WTC11 (cell line): ENCODE results near the gene RPN1. TPM values are rescaled to one million over a fixed set of nuclear protein-coding genes. Genes with fewer than 3 reads are reported as not detected.

ENCODE experiments used
- ATAC-seq: fragments of 200-7000 bp; cut with Tn5 transposase; 2 replicates; pipeline ENCODE4 v1.10.0; 2021; ENCODE audit warnings: mild to moderate bottlenecking, moderate library complexity
- CTCF ChIA-PET: fragments of 300-600 bp; sonication (Branson Sonifier 250); formaldehyde crosslinking; loops from one replicate; lab custom pipeline; 2021; ENCODE audit warnings: antibody characterized with exemption; lab: Charles Lee
- POLR2A ChIA-PET: fragments of 350-600 bp; sonication (Branson Sonifier 250); formaldehyde crosslinking; loops from one replicate; lab custom pipeline; 2021; ENCODE audit warnings: antibody characterized with exemption; lab: Charles Lee
- DNase-seq: peaks from one replicate; pipeline ENCODE4 v3.0.0; 2021; ENCODE audit warnings: low spot score
- H3K27ac Mint-ChIP-seq: 2 replicates; pipeline ENCODE4 v1.8.0; 2021; ENCODE audit warnings: mixed read lengths
- H3K27me3 Mint-ChIP-seq: 2 replicates; pipeline ENCODE4 v1.8.0; 2021; ENCODE audit warnings: low read depth, mild to moderate bottlenecking, moderate library complexity, mixed read lengths
- H3K36me3 Mint-ChIP-seq: 2 replicates; pipeline ENCODE4 v1.8.0; 2021; ENCODE audit warnings: mixed read lengths
- H3K4me1 Mint-ChIP-seq: 2 replicates; pipeline ENCODE4 v1.8.0; 2022; ENCODE audit warnings: mixed read lengths
- H3K4me3 Mint-ChIP-seq: 2 replicates; pipeline ENCODE4 v1.8.0; 2021; ENCODE audit warnings: mild to moderate bottlenecking, moderate library complexity, mixed read lengths
- H3K9me3 Mint-ChIP-seq: 2 replicates; pipeline ENCODE4 v1.8.0; 2021; ENCODE audit warnings: mixed read lengths
- AFF4 ChIP-seq: sonication (generic); formaldehyde crosslinking; IDR thresholded peaks from 2 replicates; pipeline ENCODE4 v1.8.1; 2023; ENCODE audit warnings: mild to moderate bottlenecking, missing genetic modification reagents, borderline replicate concordance
- CREB1 ChIP-seq: sonication (generic); formaldehyde crosslinking; IDR thresholded peaks from 2 replicates; pipeline ENCODE4 v1.8.0; 2023; ENCODE audit warnings: mild to moderate bottlenecking, missing genetic modification reagents
- CREM ChIP-seq: sonication (generic); formaldehyde crosslinking; IDR thresholded peaks from 2 replicates; pipeline ENCODE4 v1.8.1; 2022; ENCODE audit warnings: mild to moderate bottlenecking, missing genetic modification reagents, moderate library complexity
- CTCF ChIP-seq: fragments of 200-600 bp; IDR thresholded peaks from 2 replicates; pipeline ENCODE4 v1.8.0; 2022; ENCODE audit warnings: antibody characterized with exemption
- E2F1 ChIP-seq: sonication (generic); formaldehyde crosslinking; IDR thresholded peaks from 2 replicates; pipeline ENCODE4 v1.8.0; 2022; ENCODE audit warnings: mild to moderate bottlenecking, missing genetic modification reagents
- ESRRA ChIP-seq: sonication (generic); formaldehyde crosslinking; IDR thresholded peaks from 2 replicates; pipeline ENCODE4 v1.8.1; 2022; ENCODE audit warnings: mild to moderate bottlenecking, missing genetic modification reagents, borderline replicate concordance
- FOXP4 ChIP-seq: sonication (generic); formaldehyde crosslinking; IDR thresholded peaks from 2 replicates; pipeline ENCODE4 v1.8.0; 2022; ENCODE audit warnings: mild to moderate bottlenecking, missing genetic modification reagents
- HMGA2 ChIP-seq: fragments of 250-450 bp; sonication (Bioruptor Pico); IDR thresholded peaks from 2 replicates; pipeline ENCODE4 v1.4.0; 2021; ENCODE audit warnings: mild to moderate bottlenecking, moderate library complexity
- NR3C1 ChIP-seq: sonication (generic); formaldehyde crosslinking; conservative IDR thresholded peaks from 2 replicates; pipeline ENCODE4 v1.8.1; 2023; ENCODE audit warnings: low read depth, mild to moderate bottlenecking, missing genetic modification reagents
- RELA ChIP-seq: sonication (generic); formaldehyde crosslinking; IDR thresholded peaks from 2 replicates; pipeline ENCODE4 v1.8.1; 2022; ENCODE audit warnings: missing genetic modification reagents, mild to moderate bottlenecking, borderline replicate concordance
- RORB ChIP-seq: fragments of 250-450 bp; sonication (Bioruptor Pico); IDR thresholded peaks from 2 replicates; pipeline ENCODE4 v1.9.0; 2021; ENCODE audit warnings: mild to moderate bottlenecking
- SMAD4 ChIP-seq: sonication (generic); formaldehyde crosslinking; IDR thresholded peaks from 2 replicates; pipeline ENCODE4 v1.8.0; 2022; ENCODE audit warnings: mild to moderate bottlenecking, missing genetic modification reagents
- SOX15 ChIP-seq: fragments of 250-450 bp; sonication (Bioruptor Pico); IDR thresholded peaks from 2 replicates; pipeline ENCODE4 v1.9.0; 2021; ENCODE audit warnings: mild to moderate bottlenecking
- TP53 ChIP-seq: sonication (generic); formaldehyde crosslinking; IDR thresholded peaks from 2 replicates; pipeline ENCODE4 v1.8.1; 2023; ENCODE audit warnings: mild to moderate bottlenecking, missing genetic modification reagents
- USF2 ChIP-seq: sonication (generic); formaldehyde crosslinking; IDR thresholded peaks from 2 replicates; pipeline ENCODE4 v1.8.1; 2023; ENCODE audit warnings: mild to moderate bottlenecking, missing genetic modification reagents, moderate library complexity
- ZMAT4 ChIP-seq: fragments of 250-450 bp; sonication (Bioruptor Pico); IDR thresholded peaks from 2 replicates; pipeline ENCODE4 v1.9.0; 2021; ENCODE audit warnings: mild to moderate bottlenecking
- ZNF416 ChIP-seq: fragments of 250-450 bp; sonication (Bioruptor Pico); IDR thresholded peaks from 2 replicates; pipeline ENCODE4 v1.9.0; 2021; ENCODE audit warnings: mild to moderate bottlenecking, inconsistent platforms
- ZNF532 ChIP-seq: fragments of 250-450 bp; sonication (Bioruptor Pico); IDR thresholded peaks from 2 replicates; pipeline ENCODE4 v1.9.0; 2021; ENCODE audit warnings: mild to moderate bottlenecking, borderline replicate concordance
- total RNA-seq: library from RNA; stranded (reverse); gene quantifications from 3 replicates; pipeline ENCODE4 v1.2.3, GENCODE V29; 2021

The RPN1 gene
- total RNA-seq, 1 experiment from 2014 or later = 160 TPM

GRCh38 chr3:128634075-128634611 is 16.5 kb downstream of the RPN1 start (continued):
- no peak for TF ChIP-seq E2F1 (CRISPR knock-in tag)
- no peak for TF ChIP-seq AFF4
- TF ChIP-seq CREB1 (CRISPR knock-in tag) = no peak
- no peak for TF ChIP-seq NR3C1 (CRISPR knock-in tag)
- no peak for TF ChIP-seq ZNF416
- TF ChIP-seq ZMAT4 (CRISPR knock-in tag) = no peak

GRCh38 chr3:128632301-128632700 is 18.3 kb downstream of the RPN1 start:
- ChIA-PET CTCF (no interaction called here), POLR2A (no interaction called here)
- Mint-ChIP-seq H3K27me3 (no peaks in the 10 kb centered on the region), H3K36me3 (peaks cover 39% of the 10 kb centered on the region), H3K27ac (no peak overlapping the region), H3K4me3 (no peak overlapping the region), H3K9me3 (no peaks in the 10 kb centered on the region), H3K4me1 (no peaks in the 10 kb centered on the region)
- no peak for ATAC-seq
- no peak for DNase-seq
- no peak for TF ChIP-seq ZNF532 (CRISPR knock-in tag)
- TF ChIP-seq NR3C1 (CRISPR knock-in tag) = no peak
- no peak for TF ChIP-seq USF2 (CRISPR knock-in tag)
- TF ChIP-seq AFF4 = no peak
- TF ChIP-seq CREM (CRISPR knock-in tag) = no peak
- no peak for TF ChIP-seq HMGA2
- TF ChIP-seq FOXP4 (CRISPR knock-in tag) = no peak
- no peak for TF ChIP-seq TP53 (CRISPR knock-in tag)
- TF ChIP-seq SOX15 (CRISPR knock-in tag) = no peak
- TF ChIP-seq SMAD4 (CRISPR knock-in tag) = no peak
- TF ChIP-seq ESRRA (CRISPR knock-in tag) = no peak
- no peak for TF ChIP-seq RORB (CRISPR knock-in tag)
- no peak for TF ChIP-seq RELA (CRISPR knock-in tag)
- TF ChIP-seq CTCF = no peak
